HG03159 (cell line): ENCODE data around the gene ACO2.
"Not testable (repeated sequence)": the region's sequence is repeated elsewhere in the genome, so short reads cannot be mapped to it uniquely, and the experiment has no call there.

Source experiments
- ATAC-seq: cut with Tn5 transposase; IDR thresholded peaks from one replicate; pipeline ENCODE4 v1.9.1; 2021; ENCODE audit warnings: mild to moderate bottlenecking, moderate library complexity; ENCODE audit not compliant: unreplicated experiment

Gene ACO2

DNA sequence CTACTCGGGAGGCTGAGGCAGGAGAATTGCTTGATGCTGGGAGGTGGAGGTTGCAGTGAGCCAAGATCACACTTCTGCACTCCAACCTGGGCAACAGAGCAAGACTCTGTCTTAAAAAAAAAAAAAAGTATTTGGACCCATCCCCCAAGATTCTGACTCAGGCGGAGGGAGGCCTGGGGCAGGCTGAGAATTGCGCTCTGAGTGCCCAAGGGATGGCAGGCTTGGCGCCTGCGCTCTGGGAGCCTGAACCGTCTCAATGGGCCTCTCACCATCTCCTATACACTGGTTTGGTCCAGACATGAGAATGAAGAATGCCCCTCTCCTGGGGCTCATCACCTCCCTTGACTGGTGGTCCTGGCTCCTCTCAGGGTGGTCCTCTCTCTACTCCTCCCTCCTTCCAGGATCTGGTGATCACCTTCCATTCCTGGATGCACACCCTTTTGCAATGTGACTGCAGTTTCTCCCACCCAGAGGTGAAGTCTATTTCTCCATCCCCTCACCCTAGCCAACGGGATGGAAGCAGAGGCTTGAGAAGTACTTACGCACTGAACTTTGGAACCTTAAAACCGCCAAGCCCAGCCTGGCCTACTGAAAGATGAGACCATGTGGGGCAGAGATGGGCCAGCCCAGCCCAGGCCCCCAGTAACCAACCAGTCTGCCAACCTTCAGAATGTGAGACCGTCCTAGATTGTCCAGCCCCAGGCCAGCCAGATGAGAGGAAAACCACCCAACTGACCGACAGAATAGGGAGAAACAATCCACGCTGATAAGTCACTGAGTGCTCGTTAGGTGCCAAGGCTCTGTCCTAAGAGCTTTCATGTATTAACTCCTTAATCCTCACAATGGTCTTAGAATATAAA is 70.5 kb downstream of the ACO2 start:
- no peak for ATAC-seq

DNA sequence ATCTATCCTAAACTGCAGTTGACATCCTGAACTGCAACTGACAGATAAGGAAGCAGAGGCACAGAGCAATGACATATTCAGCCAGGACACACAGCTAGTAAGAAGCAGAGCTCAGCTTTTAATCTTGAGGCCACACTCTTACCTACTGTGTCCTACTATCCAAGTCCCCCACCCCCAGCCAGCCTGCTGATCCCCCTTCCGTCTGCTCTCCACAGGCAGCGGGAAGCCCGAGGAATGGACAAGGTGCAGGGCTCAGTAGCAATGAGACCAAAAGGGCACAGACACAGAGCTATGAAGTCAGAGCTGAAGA is 71.0 kb downstream of the ACO2 start:
- no peak for ATAC-seq

DNA sequence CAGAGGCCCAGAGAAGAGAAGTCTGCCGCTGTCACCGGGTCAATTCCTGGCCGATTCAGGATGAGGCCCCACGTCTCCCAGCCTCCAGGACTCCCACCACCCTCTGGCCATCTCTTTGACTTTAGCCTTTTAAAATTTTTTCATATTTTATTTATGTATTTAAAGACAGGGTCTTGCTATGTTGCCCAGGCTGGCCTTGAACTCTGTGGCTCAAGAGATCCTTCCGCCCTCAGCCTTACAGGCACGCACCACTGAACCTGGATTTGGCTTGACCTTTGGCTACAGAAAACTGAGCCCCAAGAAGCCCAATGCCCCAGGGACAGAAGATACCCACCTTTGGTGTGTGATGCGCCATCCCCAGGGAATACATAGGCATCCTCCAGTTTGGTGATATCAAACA is 71.4 kb downstream of the ACO2 start:
- ATAC-seq = no peak

DNA sequence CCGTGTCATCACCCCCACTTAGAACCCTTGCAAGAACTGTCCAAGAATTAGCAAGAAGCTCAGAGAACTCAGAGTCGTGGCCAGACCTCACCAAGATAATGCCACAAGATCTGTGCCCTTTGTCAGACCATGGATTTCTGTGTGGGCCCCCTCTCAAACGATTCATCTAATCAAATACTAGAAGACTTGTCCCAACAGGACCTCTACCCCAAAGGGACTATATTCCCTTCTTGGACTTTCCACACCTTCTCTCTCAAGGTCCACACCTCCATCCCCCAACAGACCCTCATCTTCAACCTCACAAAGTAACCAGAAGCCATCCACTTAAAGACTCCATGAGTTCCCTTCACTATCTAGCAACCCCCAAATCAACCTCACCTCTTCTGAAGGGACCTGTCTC is 72.6 kb downstream of the ACO2 start:
- no peak for ATAC-seq

DNA sequence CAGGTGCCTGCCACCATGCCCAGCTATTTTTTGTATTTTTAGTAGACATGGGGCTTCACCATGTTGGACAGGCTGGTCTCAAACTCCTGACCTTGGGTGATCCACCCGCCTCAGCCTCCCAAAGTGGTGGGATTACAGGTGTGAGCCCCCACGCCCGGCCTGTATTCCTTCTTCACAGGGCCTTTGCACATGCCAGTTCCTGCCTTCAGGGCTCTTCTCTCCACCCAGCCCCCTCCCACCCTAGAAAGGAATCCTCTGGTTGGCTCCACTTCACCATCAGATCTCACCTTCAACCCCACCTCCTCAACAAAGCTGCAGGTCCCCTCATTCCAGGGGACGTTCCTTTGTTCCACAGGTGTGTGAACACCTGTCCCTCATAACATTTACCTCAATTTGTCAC is 73.3 kb downstream of the ACO2 start:
- no peak for ATAC-seq

DNA sequence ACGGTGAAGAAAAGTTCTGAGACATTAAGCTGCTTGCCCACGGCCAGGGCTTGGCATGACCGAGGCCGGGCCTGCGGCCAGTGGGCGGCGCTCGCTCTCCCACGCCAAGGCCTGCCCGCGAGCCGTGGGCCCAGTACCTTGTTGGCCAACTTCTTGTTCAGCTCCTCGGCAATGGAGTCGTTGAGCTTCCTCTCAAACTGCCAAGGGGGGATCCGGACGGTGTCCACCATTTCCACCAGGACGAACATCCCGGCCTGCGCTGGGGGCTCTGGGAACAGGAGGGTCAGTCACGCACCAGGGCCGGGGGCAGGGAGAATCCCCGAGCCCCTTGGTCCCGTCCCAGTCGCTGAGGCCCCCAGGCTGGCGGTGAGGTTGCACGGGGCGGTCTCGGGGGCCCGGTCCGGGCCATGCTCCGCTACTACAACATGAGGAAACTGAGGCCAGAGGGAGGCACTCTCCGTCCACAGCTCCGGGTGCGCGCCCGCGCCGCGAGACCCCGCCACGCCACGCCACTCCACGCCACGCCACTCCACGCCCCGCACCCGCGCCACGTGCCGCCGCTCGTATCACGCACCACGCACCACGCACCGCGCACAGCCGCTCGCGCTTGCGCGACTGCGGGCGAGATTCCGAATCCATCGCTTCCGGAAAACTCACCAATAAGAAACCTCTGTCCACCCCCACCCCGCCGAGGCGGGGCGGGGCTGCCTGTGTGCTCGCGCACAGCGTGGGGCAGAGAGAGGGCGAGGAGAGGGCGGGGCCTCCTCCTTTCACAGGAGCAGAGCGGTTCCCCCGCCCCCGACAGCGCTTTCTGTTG is 75.1 kb downstream of the ACO2 start, which contains the start of gene POLR3H:
POLR3H (minus strand) TSS at position 617 of the 817 bp plus-strand sequence; CDS start at position 248, 369 bp downstream.
- ATAC-seq = peak; percentile 92

DNA sequence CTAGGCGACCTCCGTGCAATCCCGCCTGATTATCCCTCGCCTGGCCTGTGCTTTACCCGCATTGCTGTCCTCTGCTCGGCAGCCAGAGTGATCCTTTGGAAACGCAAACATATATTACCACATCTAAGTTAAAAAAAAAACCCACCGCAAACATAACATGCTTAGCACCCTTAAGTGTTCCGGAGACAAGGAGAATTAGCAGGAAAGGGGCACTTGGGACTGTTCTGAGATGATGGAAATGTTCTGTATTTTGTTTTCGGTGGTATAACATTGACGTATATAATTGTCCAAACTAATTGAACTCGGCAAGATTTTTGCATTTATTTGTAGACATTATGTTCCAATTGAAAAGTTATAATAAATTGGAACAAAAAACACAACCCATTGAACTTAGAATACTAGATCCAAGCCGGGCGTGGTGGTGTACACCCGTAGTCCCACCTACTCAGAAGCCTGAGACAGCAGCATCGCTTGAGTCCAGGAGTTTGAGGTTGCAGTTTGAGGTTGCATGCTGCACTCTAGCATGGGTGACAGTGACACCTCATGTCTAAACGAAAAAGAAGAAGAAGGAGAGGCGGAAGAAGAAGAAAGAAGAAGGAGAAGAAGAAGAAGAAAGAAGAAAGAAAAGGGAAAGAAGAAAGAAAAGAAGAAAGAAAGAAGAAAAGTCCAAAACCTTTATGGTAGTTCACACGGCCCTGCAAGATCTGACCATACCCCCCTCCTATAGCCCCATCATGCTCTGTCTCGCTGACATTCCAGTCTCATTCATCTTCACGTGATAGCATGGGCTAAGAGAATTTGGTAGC is 76.0 kb downstream of the ACO2 start:
- no peak for ATAC-seq

DNA sequence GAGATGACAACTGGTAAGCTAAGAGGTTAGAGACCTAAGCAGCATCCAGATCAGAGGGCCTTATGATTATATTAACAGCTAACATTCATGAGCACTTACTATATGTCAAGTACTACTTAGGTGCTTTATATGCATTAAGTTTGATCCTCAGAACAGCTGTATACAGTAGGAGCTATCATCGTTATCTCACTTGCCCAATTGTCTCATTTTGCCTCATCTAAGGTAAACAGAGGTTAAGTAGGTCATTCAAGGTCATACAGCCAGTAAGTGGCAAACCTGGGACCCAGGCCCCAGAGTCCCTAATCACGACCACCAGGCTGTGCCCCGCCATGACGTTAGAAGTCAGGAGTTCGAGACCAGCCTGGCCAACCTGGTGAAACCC is 79.9 kb downstream of the ACO2 start:
- ATAC-seq = no peak

DNA sequence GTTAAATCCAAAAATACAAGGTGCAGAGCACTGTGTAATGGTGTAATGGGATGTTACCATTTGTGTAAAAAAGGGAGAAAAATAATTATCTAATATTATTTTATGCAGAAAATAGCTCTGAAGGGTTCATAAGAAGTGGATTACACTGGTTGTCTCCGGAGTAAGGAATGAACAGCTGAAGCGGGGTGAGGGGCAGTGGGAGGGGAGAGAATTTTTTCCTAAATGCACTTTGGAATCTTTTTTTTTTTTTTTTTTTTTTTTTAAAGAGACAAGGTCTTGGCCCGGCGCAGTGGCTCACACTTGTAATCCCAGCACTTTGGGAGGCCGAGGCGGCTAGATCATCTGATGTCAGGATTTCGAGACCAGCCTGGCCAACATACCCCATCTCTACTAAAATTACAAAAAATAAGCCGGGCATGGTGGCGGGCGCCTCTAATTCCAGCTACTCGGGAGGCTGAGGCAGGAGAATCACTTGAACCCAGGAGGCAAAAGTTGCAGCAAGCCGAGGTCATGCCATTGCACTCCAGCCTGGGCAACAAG is 82.1 kb downstream of the ACO2 start:
- no peak for ATAC-seq

DNA sequence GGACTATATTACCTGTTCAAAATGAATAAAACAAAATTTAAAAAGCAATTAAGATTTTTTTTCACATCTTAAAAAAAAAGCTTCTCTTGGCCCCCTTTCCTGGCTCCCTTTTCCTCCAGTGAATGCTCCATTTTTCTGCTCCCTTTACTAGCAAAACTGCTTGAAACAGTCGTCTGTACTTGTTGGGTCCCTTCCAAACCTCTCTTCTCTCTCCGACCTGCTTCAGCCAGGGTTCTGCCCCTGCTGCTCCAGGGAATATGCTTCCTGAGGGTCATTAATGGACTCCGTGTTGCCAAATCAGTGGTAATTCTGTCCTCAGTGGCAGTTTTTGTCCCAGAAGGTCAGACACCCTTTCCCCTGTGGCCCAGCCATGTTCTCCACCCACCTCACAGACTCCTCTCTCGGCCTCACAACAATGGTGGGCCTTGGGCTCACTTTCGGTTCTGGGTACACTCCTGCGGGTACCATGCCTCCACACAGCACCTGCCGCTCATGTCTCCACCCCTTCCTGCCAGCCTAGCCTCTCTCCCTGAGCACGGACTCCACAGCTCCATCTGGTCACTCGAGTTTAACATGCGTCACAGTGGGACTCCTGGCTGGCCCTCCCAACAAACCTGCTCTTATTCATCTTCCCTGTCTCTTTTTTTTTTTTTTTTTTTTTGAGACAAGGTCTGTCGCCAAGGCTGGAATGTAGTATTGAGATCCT is 83.1 kb downstream of the ACO2 start:
- ATAC-seq = no peak

DNA sequence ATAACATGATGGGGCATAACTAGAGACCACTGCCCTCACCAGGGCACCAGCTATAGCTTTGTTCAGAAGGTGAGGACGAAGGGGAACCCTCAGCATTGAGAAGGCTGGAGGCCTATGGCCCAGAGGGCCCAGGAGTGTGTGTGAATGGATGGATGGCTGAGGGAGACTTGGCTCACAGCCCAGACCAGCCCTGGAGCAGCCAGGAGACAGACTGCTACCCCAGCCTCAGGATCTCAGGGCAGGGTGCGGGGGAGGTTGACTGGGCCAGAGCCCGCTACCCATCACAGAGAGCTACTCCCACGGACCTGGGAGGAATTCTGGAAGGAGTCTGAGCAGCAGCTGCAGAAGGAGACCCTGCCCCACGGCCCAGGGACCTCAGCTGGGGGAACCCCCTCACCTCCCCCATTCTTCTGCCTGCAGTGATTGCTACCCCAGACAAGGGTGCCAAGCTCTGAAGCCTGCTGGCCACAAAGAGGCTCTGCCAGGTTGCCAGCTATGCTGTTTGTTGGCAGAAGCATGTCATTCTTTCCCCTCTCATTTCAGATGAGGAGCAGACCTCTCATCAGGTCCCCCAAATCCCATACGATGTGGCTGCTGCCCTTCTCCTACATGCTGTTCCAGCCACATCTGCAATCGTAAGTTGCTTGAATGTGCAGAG is 86.5 kb downstream of the ACO2 start:
- no peak for ATAC-seq

DNA sequence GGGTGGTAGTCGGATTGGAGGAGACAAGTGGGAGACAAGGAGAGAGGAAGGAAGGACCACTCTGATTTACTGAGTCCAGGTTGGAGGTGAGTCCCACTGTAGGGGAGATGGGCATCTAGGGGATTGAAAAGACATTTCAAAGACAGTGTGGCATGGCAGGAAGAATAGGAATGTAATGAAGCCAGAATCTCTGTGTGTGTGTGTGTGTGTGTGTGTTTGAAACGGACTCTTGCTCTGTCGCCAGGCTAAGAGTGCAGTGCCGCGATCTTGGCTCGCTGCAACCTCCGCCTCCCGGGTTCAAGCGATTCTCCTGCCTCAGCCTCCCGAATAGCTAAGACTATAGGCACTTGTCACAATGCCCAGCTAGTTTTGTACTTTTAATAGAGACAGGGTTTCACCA is 87.6 kb downstream of the ACO2 start:
- ATAC-seq = no peak

DNA sequence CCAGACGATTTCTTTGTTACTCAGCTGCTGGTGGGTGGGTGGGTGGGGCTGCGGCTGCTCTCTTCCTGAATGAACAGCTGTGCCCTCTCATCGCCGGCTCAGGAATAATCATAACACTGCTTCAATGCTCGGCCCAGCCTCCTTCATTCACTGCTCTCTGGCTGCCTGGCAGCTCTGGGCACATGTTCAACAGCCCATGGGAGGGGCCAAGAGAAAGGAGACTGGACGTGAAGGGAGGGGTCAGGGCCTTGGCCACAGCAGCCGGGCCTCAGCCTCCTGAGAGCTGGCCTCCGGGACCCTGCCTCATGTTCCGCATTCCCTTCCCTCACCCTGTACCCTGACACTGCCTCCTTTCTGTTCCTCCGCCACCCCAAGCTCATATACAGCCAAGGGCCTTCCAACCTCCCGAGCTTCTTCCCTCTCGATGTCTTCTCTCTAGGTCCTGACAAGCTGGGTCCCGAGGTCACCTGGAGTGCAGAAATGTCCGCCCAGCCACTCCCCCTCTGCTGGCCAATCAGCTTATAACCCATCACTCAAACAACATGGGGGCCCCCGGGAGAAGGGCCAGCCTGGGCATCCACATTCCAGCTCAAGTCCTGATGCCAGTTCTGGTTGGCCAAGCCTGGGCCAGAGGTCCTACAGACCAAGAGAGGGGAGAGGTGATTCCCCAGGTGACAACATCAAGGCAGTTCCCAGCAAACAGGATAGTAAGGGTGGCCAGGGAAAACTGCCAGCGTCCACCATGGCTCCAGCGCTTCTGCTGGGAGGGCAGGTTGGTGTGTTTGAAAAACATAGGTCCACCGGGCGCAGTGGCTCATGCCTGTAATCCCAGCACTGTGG is 88.7 kb downstream of the ACO2 start:
- ATAC-seq = no peak

DNA sequence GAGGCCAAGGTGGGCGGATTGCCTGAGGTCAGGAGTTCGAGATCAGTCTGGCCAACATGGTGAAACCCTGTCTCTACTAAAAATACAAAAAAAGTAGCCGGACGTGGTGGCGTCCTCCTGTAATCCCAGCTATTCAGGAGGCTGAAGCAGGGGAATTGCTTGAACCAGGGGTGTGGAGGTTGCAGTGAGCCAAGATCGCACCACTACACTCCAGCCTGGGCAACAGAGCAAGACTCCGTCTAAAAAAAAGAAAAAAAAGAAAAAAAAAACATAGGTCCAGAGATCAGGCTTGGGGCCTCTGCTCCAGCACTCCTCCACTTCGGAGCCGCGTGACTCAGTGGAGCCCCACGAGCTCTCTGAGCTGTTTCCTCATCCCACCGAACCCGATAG is 89.3 kb downstream of the ACO2 start:
- ATAC-seq = not testable (repeated sequence)

DNA sequence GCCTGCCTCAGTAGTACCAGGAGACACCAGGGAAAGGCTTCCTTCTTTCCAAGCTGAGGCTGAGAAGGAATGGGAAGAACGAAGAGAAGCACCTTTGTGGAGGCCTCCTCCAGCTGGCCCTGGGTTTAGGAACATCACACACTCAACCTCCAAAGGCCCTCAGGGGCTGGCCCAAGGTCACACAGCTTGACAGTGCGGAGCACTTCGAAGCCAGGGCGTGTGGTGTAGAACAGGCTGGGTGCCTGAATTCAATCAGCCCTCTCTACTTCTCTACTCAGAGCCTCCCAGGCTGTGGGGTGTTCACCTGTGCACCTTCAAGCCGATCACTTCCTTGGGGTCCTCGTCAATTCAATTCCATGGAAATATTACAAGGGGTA is 91.2 kb downstream of the ACO2 start:
- ATAC-seq = no peak

DNA sequence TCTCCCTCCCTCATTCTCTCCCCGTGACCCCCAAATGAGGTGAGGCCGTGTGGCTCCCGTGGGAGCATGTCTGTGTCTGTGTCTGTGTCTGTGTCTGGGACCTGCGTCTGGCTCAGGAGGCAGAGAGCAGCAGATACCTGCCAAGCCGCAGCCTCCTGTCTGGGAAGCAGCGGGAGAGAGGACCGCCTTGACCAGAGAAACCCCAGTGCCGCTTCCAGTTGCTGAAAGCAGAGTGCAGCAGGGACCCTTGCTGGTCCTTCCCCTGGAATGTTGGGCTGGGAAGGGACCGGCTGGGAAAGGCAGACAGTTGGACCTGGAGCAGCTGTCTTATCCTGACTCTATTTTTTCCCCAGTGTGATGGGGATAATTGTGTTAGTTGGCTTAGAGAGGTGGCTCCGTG is 92.4 kb downstream of the ACO2 start:
- ATAC-seq = no peak

DNA sequence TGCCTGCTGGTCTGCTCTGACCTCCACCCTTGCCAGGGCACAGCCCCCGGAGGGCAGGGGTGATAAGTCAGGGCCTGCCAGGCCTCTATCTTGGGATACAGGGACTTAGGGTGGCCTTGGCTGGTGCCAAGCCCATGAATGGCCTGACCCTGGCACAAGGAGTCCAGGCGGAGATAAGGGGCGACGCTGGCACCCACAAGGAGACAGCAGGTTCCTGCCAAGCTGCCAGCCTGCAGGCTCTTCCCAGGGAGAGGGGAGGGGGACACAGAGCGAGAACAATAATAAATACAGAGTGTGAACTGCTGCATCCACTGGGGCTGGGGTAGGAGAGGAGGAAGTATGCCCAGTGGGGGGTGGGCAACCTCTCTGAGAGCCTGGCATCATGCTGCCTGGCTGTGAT is 92.9 kb downstream of the ACO2 start:
- ATAC-seq = no peak

DNA sequence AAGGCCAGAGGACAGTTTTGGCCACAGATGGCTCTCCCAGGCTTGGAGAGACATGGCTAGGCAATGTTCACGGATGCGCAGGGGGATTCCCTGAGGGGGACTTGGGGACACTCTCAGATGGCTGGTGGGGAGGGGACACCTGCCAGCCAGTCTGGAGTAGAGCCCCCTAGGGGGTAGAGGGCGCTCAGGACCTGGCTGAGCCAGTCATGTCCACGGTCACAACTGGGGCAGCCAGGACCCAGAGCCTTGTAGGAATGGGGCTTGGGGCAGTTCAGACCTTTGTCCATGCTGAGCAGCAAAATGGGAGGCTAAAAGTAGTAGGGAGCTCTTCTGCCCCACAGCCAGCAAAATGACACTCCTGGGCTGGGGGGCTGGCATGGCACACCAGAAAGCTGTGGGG is 93.5 kb downstream of the ACO2 start:
- no peak for ATAC-seq

DNA sequence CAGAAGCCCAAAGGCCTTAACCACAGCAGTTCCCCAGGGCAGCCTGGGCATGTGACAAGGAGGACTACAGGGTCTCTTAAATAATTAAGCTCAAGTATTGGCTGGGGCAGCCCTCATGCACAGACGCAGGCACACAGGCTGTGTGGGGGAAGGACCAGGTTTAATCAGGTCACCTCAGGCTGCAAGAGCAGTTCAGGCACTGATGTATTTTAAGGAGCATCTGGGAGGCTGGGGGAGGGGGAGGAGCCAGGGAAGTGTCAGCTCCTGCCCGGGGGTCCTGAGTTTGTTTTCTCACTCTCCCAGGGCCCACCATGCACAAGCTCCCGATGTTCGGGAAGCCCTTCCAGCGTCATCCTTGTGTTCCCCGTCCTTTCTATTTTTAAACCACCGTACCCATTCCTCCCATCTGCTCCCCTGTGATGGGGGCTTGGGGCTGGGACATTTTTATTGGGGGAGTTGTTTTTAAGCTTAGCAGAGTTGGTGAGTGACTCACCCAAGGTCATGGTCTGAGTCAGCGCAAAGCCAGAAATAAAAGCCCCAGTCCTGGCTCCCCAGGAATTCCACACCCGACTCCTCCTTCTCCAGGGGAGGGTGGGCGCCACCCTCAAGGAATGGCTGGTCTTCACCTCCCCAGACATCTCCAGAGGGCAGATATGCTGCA is 94.3 kb downstream of the ACO2 start:
- no peak for ATAC-seq
